GM12801 (cell line): ENCODE results near the gene HOXA5.

Experiments used
- TF ChIP-seq, protein P1 (sequence below): IDR thresholded peaks from one replicate; pipeline ENCODE4 v1.5.1; 2011; ENCODE audit warnings: control low read depth; ENCODE audit not compliant: insufficient read length; ENCODE audit errors: extremely low read depth

Gene HOXA5

GRCh38 chr7:27154369-27154768 is 10.9 kb upstream of the HOXA5 start:
- TF ChIP-seq, protein P1, sequence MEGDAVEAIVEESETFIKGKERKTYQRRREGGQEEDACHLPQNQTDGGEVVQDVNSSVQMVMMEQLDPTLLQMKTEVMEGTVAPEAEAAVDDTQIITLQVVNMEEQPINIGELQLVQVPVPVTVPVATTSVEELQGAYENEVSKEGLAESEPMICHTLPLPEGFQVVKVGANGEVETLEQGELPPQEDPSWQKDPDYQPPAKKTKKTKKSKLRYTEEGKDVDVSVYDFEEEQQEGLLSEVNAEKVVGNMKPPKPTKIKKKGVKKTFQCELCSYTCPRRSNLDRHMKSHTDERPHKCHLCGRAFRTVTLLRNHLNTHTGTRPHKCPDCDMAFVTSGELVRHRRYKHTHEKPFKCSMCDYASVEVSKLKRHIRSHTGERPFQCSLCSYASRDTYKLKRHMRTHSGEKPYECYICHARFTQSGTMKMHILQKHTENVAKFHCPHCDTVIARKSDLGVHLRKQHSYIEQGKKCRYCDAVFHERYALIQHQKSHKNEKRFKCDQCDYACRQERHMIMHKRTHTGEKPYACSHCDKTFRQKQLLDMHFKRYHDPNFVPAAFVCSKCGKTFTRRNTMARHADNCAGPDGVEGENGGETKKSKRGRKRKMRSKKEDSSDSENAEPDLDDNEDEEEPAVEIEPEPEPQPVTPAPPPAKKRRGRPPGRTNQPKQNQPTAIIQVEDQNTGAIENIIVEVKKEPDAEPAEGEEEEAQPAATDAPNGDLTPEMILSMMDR = no peak

DNA sequence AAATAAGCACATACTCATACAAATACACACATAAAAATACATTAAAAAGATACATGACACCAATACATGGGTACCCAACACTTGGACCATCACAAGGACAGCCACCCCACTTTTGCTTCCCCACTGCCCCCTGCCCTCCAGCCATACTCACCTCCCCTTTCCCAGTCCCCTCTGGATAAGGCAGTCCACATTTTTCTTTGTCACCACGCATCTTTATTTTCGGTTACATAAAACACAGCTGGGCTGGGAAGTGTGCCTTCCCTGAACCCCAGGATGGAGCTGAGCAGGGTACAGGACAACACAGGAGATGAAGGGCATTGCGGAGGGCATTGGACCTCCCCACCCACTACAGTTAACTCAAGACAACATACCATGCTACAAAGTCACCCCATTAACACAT is 10.0 kb upstream of the HOXA5 start:
- TF ChIP-seq, protein P1 = no peak

- TF ChIP-seq, protein P1 = no peak
Measured at GRCh38 chr7:27152816-27153442, 9.4 kb upstream of the HOXA5 start.

- TF ChIP-seq, protein P1 = no peak
Measured at GRCh38 chr7:27151931-27152815, 8.7 kb upstream of the HOXA5 start, which contains the start of gene HOXA3. TSS of gene HOXA3 (minus strand) at chr7:27152583. CDS start at chr7:27110640, 41,943 bp downstream.

DNA sequence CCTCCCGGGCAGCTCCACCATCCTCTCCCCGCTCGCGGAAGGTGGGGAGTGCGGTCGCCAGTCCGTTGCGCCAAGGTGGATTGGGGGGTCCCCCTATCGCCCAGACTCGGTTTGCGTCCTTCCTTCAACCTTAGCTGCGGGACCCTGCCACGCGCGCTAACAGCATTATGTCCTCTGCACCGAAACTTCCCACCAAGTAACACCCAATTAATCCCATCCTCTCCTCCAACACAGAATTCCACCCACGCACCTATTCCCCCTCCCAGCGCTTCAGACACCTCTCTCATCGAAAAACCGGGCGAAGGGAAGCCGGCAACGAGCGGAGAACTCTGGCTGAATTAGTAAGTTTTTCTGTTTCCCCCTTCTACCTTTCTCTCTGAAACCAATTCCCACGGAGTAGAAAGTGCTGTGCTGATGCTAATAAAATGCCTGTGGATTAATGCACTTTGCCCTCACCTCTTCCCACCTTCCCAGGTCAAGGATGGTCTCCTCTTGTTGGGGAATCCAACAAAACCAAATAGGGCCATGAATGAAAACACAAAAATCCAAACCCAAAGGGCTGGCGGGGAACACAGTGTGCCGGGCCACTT is 8.0 kb upstream of the HOXA5 start:
- TF ChIP-seq, protein P1 = no peak

GRCh38 chr7:27150568-27151340 is 7.3 kb upstream of the HOXA5 start:
- TF ChIP-seq, protein P1 = no peak
